Measurements from ENCODE around the gene CCR9.
"Not testable (repeated sequence)": the region's sequence is repeated elsewhere in the genome, so short reads cannot be mapped to it uniquely, and the experiment has no call there.

Gene CCR9

GRCh38 chr3:45848392-45848791 is 38.0 kb upstream of the CCR9 start:
- no peak overlapping the region for H3K27ac ChIP-seq
- TF ChIP-seq ZFX (IDR thresholded peaks at IDR 0.05; ENCODE audit: borderline replicate concordance) (no peak), CTCF (IDR thresholded peaks at IDR 0.05) (no peak)

- H3K27ac ChIP-seq: no peak overlapping the region
- TF ChIP-seq ZFX (IDR thresholded peaks at IDR 0.05; ENCODE audit: borderline replicate concordance): no peak
- no peak for TF ChIP-seq CTCF (IDR thresholded peaks at IDR 0.05)
These were observed 33.5 kb upstream of the CCR9 start for GRCh38 chr3:45852828-45853227.

GRCh38 chr3:45856323-45856722 is 30.0 kb upstream of the CCR9 start:
- H3K27ac ChIP-seq: not testable (repeated sequence)

- not testable (repeated sequence) for H3K27ac ChIP-seq
These were observed 29.3 kb upstream of the CCR9 start for GRCh38 chr3:45857024-45857423.

- TF ChIP-seq ZFX (IDR thresholded peaks at IDR 0.05; ENCODE audit: borderline replicate concordance): no peak
- no peak for TF ChIP-seq CTCF (IDR thresholded peaks at IDR 0.05)
- H3K27ac ChIP-seq: no peak overlapping the region
These were observed 27.4 kb upstream of the CCR9 start for GRCh38 chr3:45858809-45859543.

- H3K27ac ChIP-seq: no peak overlapping the region
- TF ChIP-seq ZFX (IDR thresholded peaks at IDR 0.05; ENCODE audit: borderline replicate concordance) (no peak), CTCF (IDR thresholded peaks at IDR 0.05) (no peak)
These were observed 25.9 kb upstream of the CCR9 start for GRCh38 chr3:45860481-45860880.

- no peak overlapping the region for H3K27ac ChIP-seq
- TF ChIP-seq ZFX (IDR thresholded peaks at IDR 0.05; ENCODE audit: borderline replicate concordance) (no peak), CTCF (IDR thresholded peaks at IDR 0.05) (no peak)
These were observed 25.2 kb upstream of the CCR9 start for GRCh38 chr3:45861043-45861719.

- TF ChIP-seq CTCF (IDR thresholded peaks at IDR 0.05) (no peak), ZFX (IDR thresholded peaks at IDR 0.05; ENCODE audit: borderline replicate concordance) (no peak)
- no peak overlapping the region for H3K27ac ChIP-seq
These were observed 21.4 kb upstream of the CCR9 start for GRCh38 chr3:45864760-45865519.
